H9 (cell line): ENCODE measurements around the gene PTCD2. TPM values are rescaled to one million over a fixed set of nuclear protein-coding genes. Genes with fewer than 3 reads are reported as not detected.
A peak's percentile ranks its signal among the peaks of the same experiment; 100 is the strongest.

Source experiments
- DNase-seq: peaks from one replicate; pipeline ENCODE4 v3.0.0-alpha.2; 2017
- H2AFZ ChIP-seq: one replicate; pipeline ENCODE4 v1.6.1; 2013; ENCODE audit warnings: mild to moderate bottlenecking, low read length, control low read depth, moderate library complexity
- H2AK5ac ChIP-seq: 2 replicates; pipeline ENCODE4 v1.6.1; 2013; ENCODE audit warnings: low read length, control low read depth, mixed read lengths; ENCODE audit not compliant: insufficient read length
- H2BK120ac ChIP-seq: one replicate; pipeline ENCODE4 v1.6.1; 2013; ENCODE audit warnings: low read depth, mild to moderate bottlenecking, low read length, control low read depth, inconsistent platforms; ENCODE audit not compliant: poor library complexity, severe bottlenecking
- H2BK12ac ChIP-seq: 2 replicates; pipeline ENCODE4 v1.6.1; 2013; ENCODE audit warnings: low read length, control low read depth, mixed read lengths, low read depth; ENCODE audit not compliant: insufficient read length
- H2BK15ac ChIP-seq: 2 replicates; pipeline ENCODE4 v1.6.1; 2013; ENCODE audit warnings: low read depth, low read length, control low read depth
- H2BK20ac ChIP-seq: one replicate; pipeline ENCODE4 v1.6.1; 2013; ENCODE audit warnings: low read depth, mild to moderate bottlenecking, low read length, control low read depth, inconsistent platforms; ENCODE audit not compliant: poor library complexity, severe bottlenecking
- H2BK5ac ChIP-seq: 2 replicates; pipeline ENCODE4 v1.6.1; 2013; ENCODE audit warnings: low read length, control low read depth, mixed read lengths; ENCODE audit not compliant: insufficient read length
- H3K14ac ChIP-seq: 2 replicates; pipeline ENCODE4 v1.6.1; 2013; ENCODE audit warnings: low read length, control low read depth; ENCODE audit not compliant: insufficient read depth
- H3K18ac ChIP-seq: 2 replicates; pipeline ENCODE4 v1.6.1; 2013; ENCODE audit warnings: low read depth, mild to moderate bottlenecking, mixed read lengths, low read length, control low read depth; ENCODE audit not compliant: insufficient read length
- H3K23ac ChIP-seq: 2 replicates; pipeline ENCODE4 v1.6.1; 2013; ENCODE audit warnings: low read length, control low read depth, mixed read lengths, low read depth; ENCODE audit not compliant: insufficient read length
- H3K23me2 ChIP-seq: 2 replicates; pipeline ENCODE4 v1.6.1; 2013; ENCODE audit warnings: low read depth, mild to moderate bottlenecking, mixed read lengths, low read length, control low read depth; ENCODE audit not compliant: insufficient read length, poor library complexity, severe bottlenecking
- H3K27ac ChIP-seq: 2 replicates; pipeline ENCODE4 v1.5.1; 2013; ENCODE audit warnings: low read length, control low read depth, mixed read lengths, low read depth; ENCODE audit not compliant: insufficient read length
- H3K27me3 ChIP-seq: 2 replicates; pipeline ENCODE4 v1.6.1; 2013; ENCODE audit warnings: low read length, control low read depth, inconsistent platforms; ENCODE audit not compliant: insufficient read depth
- H3K4ac ChIP-seq: 2 replicates; pipeline ENCODE4 v1.6.1; 2013; ENCODE audit warnings: low read depth, mild to moderate bottlenecking, control low read depth, inconsistent platforms, low read length, moderate library complexity
- H3K4me1 ChIP-seq: 2 replicates; pipeline ENCODE4 v1.6.1; 2013; ENCODE audit warnings: low read length, control low read depth, inconsistent platforms; ENCODE audit not compliant: insufficient read depth
- H3K4me2 ChIP-seq: 2 replicates; pipeline ENCODE4 v1.6.1; 2013; ENCODE audit warnings: low read length, control low read depth, mixed read lengths; ENCODE audit not compliant: insufficient read length, insufficient read depth
- H3K56ac ChIP-seq: 2 replicates; pipeline ENCODE4 v1.6.1; 2013; ENCODE audit warnings: low read depth, mild to moderate bottlenecking, mixed read lengths, low read length, control low read depth; ENCODE audit not compliant: insufficient read length
- H3K79me1 ChIP-seq: 2 replicates; pipeline ENCODE4 v1.6.1; 2013; ENCODE audit warnings: low read depth, mild to moderate bottlenecking, moderate library complexity, low read length, control low read depth, inconsistent platforms; ENCODE audit not compliant: insufficient read depth, poor library complexity, severe bottlenecking
- H3K79me2 ChIP-seq: 2 replicates; pipeline ENCODE4 v1.6.1; 2013; ENCODE audit warnings: low read length, control low read depth, inconsistent platforms; ENCODE audit not compliant: insufficient read depth
- H3K9ac ChIP-seq: 2 replicates; pipeline ENCODE4 v1.6.1; 2013; ENCODE audit warnings: low read length, control low read depth, mixed read lengths; ENCODE audit not compliant: insufficient read length; ENCODE audit errors: extremely low read depth
- H3K9me3 ChIP-seq: one replicate; pipeline ENCODE4 v1.6.1; 2013; ENCODE audit warnings: low read depth, low read length, inconsistent platforms; ENCODE audit not compliant: control insufficient read depth
- H3T11ph ChIP-seq: one replicate; pipeline ENCODE4 v1.6.1; 2013; ENCODE audit warnings: mild to moderate bottlenecking, low read length, control low read depth, inconsistent platforms
- H4K20me1 ChIP-seq: one replicate; pipeline ENCODE4 v1.6.1; 2013; ENCODE audit not compliant: control insufficient read depth, insufficient read length, insufficient read depth
- H4K5ac ChIP-seq: 2 replicates; pipeline ENCODE4 v1.6.1; 2013; ENCODE audit warnings: low read depth, mild to moderate bottlenecking, mixed read lengths, low read length, control low read depth; ENCODE audit not compliant: insufficient read length
- H4K8ac ChIP-seq: replicated peaks from 2 replicates; pipeline ENCODE4 v1.6.1; 2013; ENCODE audit warnings: low read length, control low read depth, mixed read lengths, low read depth; ENCODE audit not compliant: insufficient read length
- H4K91ac ChIP-seq: 2 replicates; pipeline ENCODE4 v1.6.1; 2013; ENCODE audit warnings: low read depth, mild to moderate bottlenecking, moderate library complexity, mixed read lengths, low read length, control low read depth; ENCODE audit not compliant: insufficient read length
- H3K27ac Mint-ChIP-seq, 3 experiments: 2 replicates in 2 of 3; 3 replicates in 1 of 3; pipeline ENCODE4 v1.8.0; 2020 to 2021; ENCODE audit warnings: mixed read lengths in 3 of 3, mild to moderate bottlenecking in 1 of 3, moderate library complexity in 1 of 3
- H3K27me3 Mint-ChIP-seq: 2 replicates; pipeline ENCODE4 v1.8.0; 2021; ENCODE audit warnings: low read depth, mild to moderate bottlenecking, moderate library complexity, mixed read lengths
- H3K36me3 Mint-ChIP-seq, 3 experiments: 2 replicates in 2 of 3; 3 replicates in 1 of 3; pipeline ENCODE4 v1.8.0; 2020 to 2021; ENCODE audit warnings: low read depth in 3 of 3, mixed read lengths in 3 of 3; ENCODE audit not compliant: insufficient read depth in 1 of 3
- H3K4me1 Mint-ChIP-seq, 2 experiments: 2 replicates each; pipeline ENCODE4 v1.8.0; 2020; ENCODE audit warnings: mixed read lengths in 2 of 2
- H3K4me3 Mint-ChIP-seq, 2 experiments: 2 replicates in 1 of 2; 3 replicates in 1 of 2; pipeline ENCODE4 v1.8.0; 2020 to 2021; ENCODE audit warnings: mild to moderate bottlenecking in 2 of 2, mixed read lengths in 2 of 2, moderate library complexity in 1 of 2
- H3K9me3 Mint-ChIP-seq, 2 experiments: 2 replicates in 1 of 2; 3 replicates in 1 of 2; pipeline ENCODE4 v1.8.0; 2020; ENCODE audit warnings: mild to moderate bottlenecking in 2 of 2, mixed read lengths in 2 of 2, moderate library complexity in 1 of 2
- CTCF ChIP-seq: fragments of 200-600 bp; sonication (generic); conservative IDR thresholded peaks from 3 replicates; pipeline ENCODE4 v1.8.0; 2021; ENCODE audit warnings: antibody characterized with exemption, mild to moderate bottlenecking
- WGBS: extraction: QIAGEN DNeasy Blood & Tissue Kit; methylation state at CpG from one replicate; pipeline ENCODE4 v1.1.7; 2013; ENCODE audit warnings: missing lambda C conversion rate, low lambda C conversion rate, mixed read lengths; ENCODE audit not compliant: insufficient read length; ENCODE audit errors: extremely low coverage; 5-methylcytosine and 5-hydroxymethylcytosine counted together
- total RNA-seq: library from RNA; stranded (reverse); gene quantifications from 2 replicates; pipeline ENCODE4 v1.2.1, GENCODE V29; 2021

The PTCD2 gene
- total RNA-seq, 1 experiment from 2014 or later: 12.7 TPM

GRCh38 chr5:72366324-72366976 lies 46.3 kb downstream of the PTCD2 start:
- no peaks in the 10 kb centered on the region for H4K20me1 ChIP-seq
- no CpG with 5 or more reads among the region's 7 CpGs for WGBS
- TF ChIP-seq CTCF: peak; percentile 71
- no peak overlapping the region for H4K5ac ChIP-seq
- no peak overlapping the region for H2AFZ ChIP-seq
- no peaks in the 10 kb centered on the region for H3K23me2 ChIP-seq
- no peak overlapping the region for H3K27ac ChIP-seq
- no peak overlapping the region for H2BK12ac ChIP-seq
- H2BK20ac ChIP-seq: no peak overlapping the region
- H3K4me3 Mint-ChIP-seq: no peak overlapping the region
- H3K4me1 ChIP-seq: peaks cover 9% of the 10 kb centered on the region; the same call in 1 of the 2 replicates
- H3K4ac ChIP-seq: no peak overlapping the region
- no peak overlapping the region for H3K56ac ChIP-seq
- no peak overlapping the region for H2AK5ac ChIP-seq
- H3K27me3 Mint-ChIP-seq: no peaks in the 10 kb centered on the region
- H3K79me2 ChIP-seq: no peaks in the 10 kb centered on the region
- H3K14ac ChIP-seq: no peak overlapping the region
- H3K23ac ChIP-seq: no peak overlapping the region
- no peak overlapping the region for H4K91ac ChIP-seq
- no peaks in the 10 kb centered on the region for H3K9me3 ChIP-seq
- H3K27ac Mint-ChIP-seq: no peak overlapping the region
- peaks cover 8 to 14% (median 13%) of the 10 kb centered on the region in 3 experiments for H3K36me3 Mint-ChIP-seq
- DNase-seq: peak; percentile 48
- no peak overlapping the region for H3K4me2 ChIP-seq
- H3T11ph ChIP-seq: no peak overlapping the region
- H3K9me3 Mint-ChIP-seq: peaks cover 0 to 2% of the 10 kb centered on the region in 2 experiments; a peak in 1 of 5 replicates
- no peak overlapping the region for H2BK120ac ChIP-seq
- H2BK5ac ChIP-seq: no peak overlapping the region
- peaks cover 31 to 50% of the 10 kb centered on the region in 2 experiments for H3K4me1 Mint-ChIP-seq
- H3K79me1 ChIP-seq: no peaks in the 10 kb centered on the region
- H3K18ac ChIP-seq: no peak overlapping the region
- H3K27me3 ChIP-seq: no peaks in the 10 kb centered on the region
- no peak overlapping the region for H2BK15ac ChIP-seq
- H4K8ac ChIP-seq: no peak overlapping the region
- no peak overlapping the region for H3K9ac ChIP-seq
